ENCODE results near the gene PDE6D. TPM values are rescaled to one million over a fixed set of nuclear protein-coding genes. Genes with fewer than 3 reads are reported as not detected.

Gene PDE6D
- total RNA-seq, 1 donor from 2014 or later: 38.8 TPM

DNA sequence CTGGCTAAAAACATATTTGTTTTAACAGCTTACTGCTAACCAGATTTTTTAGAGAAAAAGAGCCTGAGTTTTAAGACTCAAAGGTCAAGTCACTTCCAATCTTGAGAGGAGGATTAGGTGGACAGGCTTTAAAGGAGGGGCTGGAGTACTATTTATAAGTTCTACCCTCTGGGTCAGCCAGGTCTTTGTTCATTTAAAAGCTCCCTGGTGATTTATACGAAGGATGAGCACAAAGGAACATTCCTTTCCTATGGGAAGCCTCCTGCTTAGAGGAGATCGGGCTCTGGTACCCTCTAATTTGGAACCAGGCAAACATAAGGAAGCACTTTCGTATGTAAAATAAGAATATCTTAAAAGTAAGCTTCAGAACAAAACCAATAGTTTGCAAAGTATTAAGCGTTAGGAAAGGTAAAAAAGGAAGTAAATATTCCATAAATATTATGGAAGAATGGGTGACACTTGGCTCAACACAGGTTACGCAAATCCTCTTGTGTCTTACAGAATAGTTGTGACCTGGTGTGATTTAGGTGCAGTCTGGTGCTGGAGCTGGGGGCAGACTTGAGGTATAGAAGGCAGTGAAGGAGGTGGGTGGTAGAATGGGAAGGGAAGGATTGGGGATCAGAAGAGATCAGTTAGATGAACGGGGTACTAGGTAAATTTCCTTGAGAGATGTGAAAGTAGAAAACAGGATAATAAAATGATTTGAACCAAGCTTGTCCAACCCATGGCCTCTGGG, 35.6 kb downstream of the PDE6D start:
- Mint-ChIP-seq H3K27me3 (ENCODE audit: low read depth) (no peaks in the 10 kb centered on the region), H3K9me3 (no peaks in the 10 kb centered on the region), H3K4me3 (no peak overlapping the region), H3K36me3 (ENCODE audit: low read depth) (no peaks in the 10 kb centered on the region), H3K27ac (ENCODE audit: unreplicated experiment) (peak overlapping the region; percentile 76), H3K4me1 (peaks cover 48% of the 10 kb centered on the region)
- TF ChIP-seq, protein P1, sequence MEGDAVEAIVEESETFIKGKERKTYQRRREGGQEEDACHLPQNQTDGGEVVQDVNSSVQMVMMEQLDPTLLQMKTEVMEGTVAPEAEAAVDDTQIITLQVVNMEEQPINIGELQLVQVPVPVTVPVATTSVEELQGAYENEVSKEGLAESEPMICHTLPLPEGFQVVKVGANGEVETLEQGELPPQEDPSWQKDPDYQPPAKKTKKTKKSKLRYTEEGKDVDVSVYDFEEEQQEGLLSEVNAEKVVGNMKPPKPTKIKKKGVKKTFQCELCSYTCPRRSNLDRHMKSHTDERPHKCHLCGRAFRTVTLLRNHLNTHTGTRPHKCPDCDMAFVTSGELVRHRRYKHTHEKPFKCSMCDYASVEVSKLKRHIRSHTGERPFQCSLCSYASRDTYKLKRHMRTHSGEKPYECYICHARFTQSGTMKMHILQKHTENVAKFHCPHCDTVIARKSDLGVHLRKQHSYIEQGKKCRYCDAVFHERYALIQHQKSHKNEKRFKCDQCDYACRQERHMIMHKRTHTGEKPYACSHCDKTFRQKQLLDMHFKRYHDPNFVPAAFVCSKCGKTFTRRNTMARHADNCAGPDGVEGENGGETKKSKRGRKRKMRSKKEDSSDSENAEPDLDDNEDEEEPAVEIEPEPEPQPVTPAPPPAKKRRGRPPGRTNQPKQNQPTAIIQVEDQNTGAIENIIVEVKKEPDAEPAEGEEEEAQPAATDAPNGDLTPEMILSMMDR (conservative IDR thresholded peaks at IDR 0.05): no peak
- DNase-seq (ENCODE audit: low read depth, low spot score): no peak

DNA sequence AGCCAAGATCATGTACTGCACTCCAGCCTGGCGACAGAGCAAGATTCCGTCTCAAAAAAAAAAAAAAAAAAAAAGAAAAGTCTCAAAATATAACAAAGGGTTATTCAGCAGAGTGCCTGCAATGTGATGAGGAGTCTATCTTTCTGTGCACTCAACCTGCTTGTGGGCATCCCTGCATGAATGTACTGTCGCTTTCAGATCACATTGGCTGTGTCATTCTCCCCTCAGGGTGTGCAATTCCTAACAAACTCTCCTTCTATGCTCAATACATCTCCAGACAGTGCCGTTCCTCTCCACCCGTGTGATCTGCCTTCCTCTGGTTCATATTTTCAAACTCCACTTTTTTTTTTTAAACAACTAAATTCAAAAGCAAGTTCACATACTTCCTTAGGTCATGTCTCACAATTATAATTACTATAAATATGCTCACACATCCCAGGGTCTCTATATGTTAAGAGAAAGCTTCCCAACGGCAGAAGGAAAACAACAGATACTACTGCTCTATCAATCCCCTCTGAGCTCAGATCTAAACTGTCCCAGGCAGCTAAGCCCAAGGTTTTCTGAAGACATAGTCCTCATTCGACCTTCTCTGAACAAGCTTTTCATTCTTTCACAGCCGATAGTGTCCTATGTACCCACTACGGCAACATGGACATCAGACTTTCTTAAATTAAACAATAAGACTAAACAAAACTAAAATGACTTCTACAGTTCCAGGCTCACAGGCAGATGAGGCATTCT, 37.5 kb downstream of the PDE6D start:
- Mint-ChIP-seq H3K27me3 (ENCODE audit: low read depth) (no peaks in the 10 kb centered on the region), H3K9me3 (no peaks in the 10 kb centered on the region), H3K4me3 (peak overlapping the region; percentile 50), H3K27ac (ENCODE audit: unreplicated experiment) (peak overlapping the region; percentile 46), H3K36me3 (ENCODE audit: low read depth) (peaks cover 6% of the 10 kb centered on the region), H3K4me1 (peaks cover 48% of the 10 kb centered on the region)
- DNase-seq (ENCODE audit: low read depth, low spot score): no peak
- TF ChIP-seq, protein P1 (conservative IDR thresholded peaks at IDR 0.05): no peak

DNA sequence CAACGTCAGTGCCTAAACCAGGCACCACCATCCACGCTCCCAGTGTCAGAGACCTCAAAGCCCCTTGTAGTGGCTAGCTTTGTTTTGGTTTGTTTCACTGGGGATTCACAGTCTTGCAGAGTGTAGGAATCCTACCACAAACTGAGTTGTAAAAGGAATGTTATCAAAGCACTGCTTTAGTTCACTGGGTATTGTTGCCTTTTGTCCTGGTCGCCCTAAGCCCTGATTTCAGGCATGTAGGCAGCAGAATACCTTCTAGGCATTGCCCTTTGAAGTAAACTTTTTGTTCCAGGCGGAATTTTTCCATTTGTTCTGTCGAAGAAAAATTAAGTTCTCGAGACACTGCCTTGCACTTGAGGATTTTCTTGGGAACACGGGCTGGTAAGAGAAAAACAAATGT, 43.3 kb downstream of the PDE6D start:
- no peaks in the 10 kb centered on the region for H3K27me3 Mint-ChIP-seq (ENCODE audit: low read depth)
- no peak overlapping the region for H3K4me3 Mint-ChIP-seq
- peaks cover 22% of the 10 kb centered on the region for H3K4me1 Mint-ChIP-seq
- H3K36me3 Mint-ChIP-seq (ENCODE audit: low read depth): peaks cover 6% of the 10 kb centered on the region
- no peak overlapping the region for H3K27ac Mint-ChIP-seq (ENCODE audit: unreplicated experiment)
- TF ChIP-seq, protein P1 (conservative IDR thresholded peaks at IDR 0.05): no peak
- no peaks in the 10 kb centered on the region for H3K9me3 Mint-ChIP-seq
- no peak for DNase-seq (ENCODE audit: low read depth, low spot score)

DNA sequence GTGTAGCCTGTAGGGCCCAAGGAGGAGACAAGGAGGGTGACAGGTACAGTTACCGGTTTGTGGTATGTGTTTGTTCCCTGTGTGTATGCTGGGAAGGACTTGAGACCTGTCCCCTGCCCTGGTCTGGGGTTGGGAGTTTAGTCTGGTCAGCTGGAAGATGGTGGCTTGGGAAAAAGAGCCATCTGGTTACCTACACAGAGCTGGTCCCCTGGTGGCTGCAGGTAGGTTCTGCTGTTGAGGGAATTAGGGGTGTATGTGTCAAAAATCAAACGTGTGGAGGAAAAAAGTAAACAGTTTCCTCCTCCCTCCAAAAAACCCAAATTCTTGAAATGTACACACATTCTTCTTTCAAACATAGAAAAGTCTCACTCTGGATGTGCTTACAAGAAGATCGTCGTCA, 48.5 kb downstream of the PDE6D start:
- TF ChIP-seq, protein P1 (conservative IDR thresholded peaks at IDR 0.05): peak; percentile 23
- Mint-ChIP-seq H3K9me3 (no peaks in the 10 kb centered on the region), H3K4me1 (peaks cover 4% of the 10 kb centered on the region), H3K27ac (ENCODE audit: unreplicated experiment) (no peak overlapping the region), H3K36me3 (ENCODE audit: low read depth) (peaks cover 3% of the 10 kb centered on the region), H3K4me3 (no peak overlapping the region), H3K27me3 (ENCODE audit: low read depth) (no peaks in the 10 kb centered on the region)
- DNase-seq (ENCODE audit: low read depth, low spot score): no peak

DNA sequence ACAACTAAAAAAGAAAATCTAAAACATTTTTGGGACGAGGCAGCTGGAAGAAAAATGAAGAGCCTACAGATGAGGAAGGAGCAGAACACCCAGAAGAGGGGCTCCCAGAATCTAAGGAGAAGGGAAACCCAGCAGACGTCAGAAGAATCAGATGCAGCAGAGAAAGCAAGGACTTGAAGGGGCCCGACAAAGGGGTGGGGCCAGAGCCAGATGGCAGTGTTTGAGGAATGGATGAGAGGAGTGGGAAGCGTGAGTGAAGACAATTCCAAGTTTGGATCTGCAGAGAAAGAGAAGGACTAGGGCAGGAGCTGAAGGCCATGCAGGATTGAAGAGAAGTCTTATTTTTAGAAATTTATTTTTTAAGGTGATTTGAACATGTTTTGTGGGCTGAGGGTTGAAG, 53.5 kb downstream of the PDE6D start:
- TF ChIP-seq, protein P1 (conservative IDR thresholded peaks at IDR 0.05): no peak
- H3K36me3 Mint-ChIP-seq (ENCODE audit: low read depth): peaks cover 3% of the 10 kb centered on the region
- H3K4me1 Mint-ChIP-seq: peaks cover 7% of the 10 kb centered on the region
- peak overlapping the region; percentile 79 for H3K27ac Mint-ChIP-seq (ENCODE audit: unreplicated experiment)
- H3K27me3 Mint-ChIP-seq (ENCODE audit: low read depth): no peaks in the 10 kb centered on the region
- no peak for DNase-seq (ENCODE audit: low read depth, low spot score)
- H3K4me3 Mint-ChIP-seq: no peak overlapping the region
- H3K9me3 Mint-ChIP-seq: no peaks in the 10 kb centered on the region

Data from neural crest cell (in vitro differentiated cells).